Endodermal cell (in vitro differentiated cells): ENCODE results near the gene UBXN10. TPM values are rescaled to one million over a fixed set of nuclear protein-coding genes. Genes with fewer than 3 reads are reported as not detected.

Source experiments
- DNase-seq: peaks from one replicate; pipeline ENCODE4 v3.0.0-alpha.2; 2017
- H3K27ac ChIP-seq: 2 replicates; pipeline ENCODE4 v1.5.1; 2013; ENCODE audit warnings: mild to moderate bottlenecking, low read depth, low read length, moderate library complexity
- H3K27me3 ChIP-seq: 2 replicates; pipeline ENCODE4 v1.6.1; 2013; ENCODE audit warnings: mild to moderate bottlenecking, low read length, moderate library complexity; ENCODE audit not compliant: insufficient read depth, control insufficient read depth, poor library complexity, severe bottlenecking
- H3K36me3 ChIP-seq: 2 replicates; pipeline ENCODE4 v1.7.0; 2013; ENCODE audit warnings: mild to moderate bottlenecking, low read length, moderate library complexity; ENCODE audit not compliant: control insufficient read depth, insufficient read depth
- H3K4me1 ChIP-seq: one replicate; pipeline ENCODE4 v1.7.0; 2013; ENCODE audit warnings: low read length; ENCODE audit not compliant: control insufficient read depth, insufficient read depth
- H3K4me3 ChIP-seq: 2 replicates; pipeline ENCODE4 v1.5.1; 2013; ENCODE audit warnings: mild to moderate bottlenecking, low read length, moderate library complexity
- H3K9ac ChIP-seq: 2 replicates; pipeline ENCODE4 v1.6.1; 2013; ENCODE audit warnings: mild to moderate bottlenecking, low read length, moderate library complexity; ENCODE audit not compliant: poor library complexity, severe bottlenecking; ENCODE audit errors: extremely low read depth
- H3K9me3 ChIP-seq: 2 replicates; pipeline ENCODE4 v1.6.1; 2013; ENCODE audit warnings: mild to moderate bottlenecking, low read length, moderate library complexity; ENCODE audit not compliant: control insufficient read depth
- H3K27ac Mint-ChIP-seq: 2 replicates; pipeline ENCODE4 v1.8.0; 2020; ENCODE audit warnings: mixed read lengths
- H3K27me3 Mint-ChIP-seq: 2 replicates; pipeline ENCODE4 v1.8.0; 2021; ENCODE audit warnings: mild to moderate bottlenecking, mixed read lengths; ENCODE audit not compliant: insufficient read depth
- H3K36me3 Mint-ChIP-seq: 2 replicates; pipeline ENCODE4 v1.8.0; 2020; ENCODE audit warnings: low read depth, mixed read lengths
- H3K4me1 Mint-ChIP-seq: 2 replicates; pipeline ENCODE4 v1.8.0; 2020; ENCODE audit warnings: mixed read lengths
- H3K4me3 Mint-ChIP-seq: 2 replicates; pipeline ENCODE4 v1.8.0; 2020; ENCODE audit warnings: mild to moderate bottlenecking, moderate library complexity, mixed read lengths
- H3K9me3 Mint-ChIP-seq: 2 replicates; pipeline ENCODE4 v1.8.0; 2020; ENCODE audit warnings: mild to moderate bottlenecking, mixed read lengths
- CTCF ChIP-seq: fragments of 200-600 bp; sonication (generic); conservative IDR thresholded peaks from 2 replicates; pipeline ENCODE4 v1.5.0; 2021; ENCODE audit warnings: antibody characterized with exemption, mild to moderate bottlenecking
- WGBS, 2 experiments: methylation state at CpG; one replicate each; pipeline versions ENCODE4 v1.1.5 to v1.1.7; 2013; ENCODE audit warnings: missing lambda C conversion rate in 2 of 2, mixed read lengths in 1 of 2; ENCODE audit not compliant: insufficient coverage in 1 of 2, insufficient read length in 1 of 2; 5-methylcytosine and 5-hydroxymethylcytosine counted together
- total RNA-seq, 2 donors: library from RNA; stranded (reverse); fragmentation: NEBNext Ultra II Directional in 1 of 2; extraction: Animal tissue kit (Norgen Biotek cat#: 25700) in 1 of 2; gene quantifications; 2 replicates in 1 of 2; 3 replicates in 1 of 2; pipeline ENCODE4 v1.2.1, GENCODE V29; 2021

Gene UBXN10
- total RNA-seq, 2 donors from 2014 or later = 1.7 to 2.6 TPM

GRCh38 chr1:20187813-20188454, 2.0 kb downstream of the UBXN10 start:
- Histone ChIP-seq H3K4me3 (no peak overlapping the region), H3K9me3 (no peaks in the 10 kb centered on the region), H3K36me3 (no peaks in the 10 kb centered on the region), H3K4me1 (peaks cover 6% of the 10 kb centered on the region), H3K27me3 (peaks cover 6% of the 10 kb centered on the region), H3K9ac (no peak overlapping the region), H3K27ac (no peak overlapping the region)
- 89 to 91% methylated on average over 2 to 4 of the region's 4 CpGs for WGBS, 2 experiments
- no peak for TF ChIP-seq CTCF
- no peak for DNase-seq
- Mint-ChIP-seq H3K4me3 (no peak overlapping the region), H3K4me1 (peaks cover 26% of the 10 kb centered on the region), H3K9me3 (no peaks in the 10 kb centered on the region), H3K27me3 (peaks cover 26% of the 10 kb centered on the region), H3K36me3 (peaks cover 4% of the 10 kb centered on the region), H3K27ac (no peak overlapping the region)

- H3K36me3 Mint-ChIP-seq = peaks cover 4% of the 10 kb centered on the region
- TF ChIP-seq CTCF = no peak
- WGBS, 2 experiments = 90 to 98% methylated on average over 4 of the region's 4 CpGs
- Histone ChIP-seq H3K27me3 (peaks cover 6% of the 10 kb centered on the region), H3K9me3 (no peaks in the 10 kb centered on the region), H3K4me3 (no peak overlapping the region), H3K27ac (no peak overlapping the region), H3K36me3 (no peaks in the 10 kb centered on the region), H3K4me1 (peaks cover 6% of the 10 kb centered on the region), H3K9ac (no peak overlapping the region)
- H3K27ac Mint-ChIP-seq = no peak overlapping the region
- peaks cover 26% of the 10 kb centered on the region for H3K4me1 Mint-ChIP-seq
- no peak for DNase-seq
- no peaks in the 10 kb centered on the region for H3K9me3 Mint-ChIP-seq
- H3K4me3 Mint-ChIP-seq = no peak overlapping the region
- H3K27me3 Mint-ChIP-seq = peaks cover 22% of the 10 kb centered on the region
Observed at GRCh38 chr1:20188455-20188817, 2.5 kb downstream of the UBXN10 start.

- no peak for TF ChIP-seq CTCF
- peaks cover 19% of the 10 kb centered on the region for H3K27me3 Mint-ChIP-seq
- H3K27ac Mint-ChIP-seq = no peak overlapping the region
- H3K4me1 Mint-ChIP-seq = peaks cover 24% of the 10 kb centered on the region
- H3K36me3 Mint-ChIP-seq = peaks cover 4% of the 10 kb centered on the region
- Histone ChIP-seq H3K27me3 (peaks cover 6% of the 10 kb centered on the region), H3K27ac (no peak overlapping the region), H3K36me3 (no peaks in the 10 kb centered on the region), H3K9ac (no peak overlapping the region), H3K4me1 (peaks cover 6% of the 10 kb centered on the region), H3K4me3 (no peak overlapping the region), H3K9me3 (no peaks in the 10 kb centered on the region)
- no peak for DNase-seq
- no peaks in the 10 kb centered on the region for H3K9me3 Mint-ChIP-seq
- no peak overlapping the region for H3K4me3 Mint-ChIP-seq
- WGBS, 2 experiments = 90 to 91% methylated on average over 4 of the region's 4 CpGs
Observed at GRCh38 chr1:20189664-20190063, 3.8 kb downstream of the UBXN10 start.
